Ovary (tissue), 9 donors: ENCODE measurements around the gene ABHD16B. TPM values are rescaled to one million over a fixed set of nuclear protein-coding genes. Genes with fewer than 3 reads are reported as not detected.
"Not testable (repeated sequence)": the region's sequence is repeated elsewhere in the genome, so short reads cannot be mapped to it uniquely, and the experiment has no call there.

ENCODE experiments used
- DNase-seq, 5 donors: peaks; one replicate each; pipeline ENCODE4 v3.0.0-alpha.2; 2019 to 2020
- H3K27ac ChIP-seq, 2 donors: fragments of 200-600 bp; one replicate each; pipeline versions ENCODE4 v1.5.1 to v1.8.0; 2019 to 2022
- H3K27me3 ChIP-seq: fragments of 200-600 bp; one replicate; pipeline ENCODE4 v1.8.0; 2022
- H3K36me3 ChIP-seq: fragments of 200-600 bp; sonication (generic); one replicate; pipeline ENCODE4 v1.5.1; 2019
- H3K4me1 ChIP-seq: one replicate; pipeline ENCODE4 v1.8.1; 2013; ENCODE audit warnings: mild to moderate bottlenecking, moderate library complexity; ENCODE audit not compliant: insufficient read depth
- H3K4me3 ChIP-seq: fragments of 200-600 bp; sonication (generic); one replicate; pipeline ENCODE4 v1.5.1; 2017
- H3K9me3 ChIP-seq, 2 donors: fragments of 200-600 bp in 1 of 2; sonication (generic) in 1 of 2; one replicate each; pipeline versions ENCODE4 v1.5.1 to v1.8.1; 2013 to 2019; ENCODE audit warnings: mild to moderate bottlenecking in 1 of 2, moderate library complexity in 1 of 2
- CTCF ChIP-seq, 3 donors: fragments of 450-650 bp in 2 of 3; fragments of 200-600 bp in 1 of 3; IDR thresholded peaks; one replicate each; pipeline versions ENCODE4 v1.5.1 to v1.8.0; 2016 to 2022; ENCODE audit warnings: antibody characterized with exemption in 3 of 3, mild to moderate bottlenecking in 1 of 3
- EP300 ChIP-seq: sonication (generic); formaldehyde crosslinking; IDR thresholded peaks from one replicate; pipeline ENCODE4 v1.6.1; 2017; ENCODE audit warnings: antibody characterized with exemption
- POLR2A ChIP-seq: fragments of 450-650 bp; IDR thresholded peaks from one replicate; pipeline ENCODE4 v1.6.1; 2017; ENCODE audit warnings: antibody characterized with exemption, mild to moderate bottlenecking, moderate library complexity
- WGBS, 3 donors: extraction: QIAGEN DNeasy Blood & Tissue Kit in 1 of 3; methylation state at CpG; one replicate each; pipeline versions ENCODE4 v1.1.5 to v1.1.7; 2013 to 2017; 5-methylcytosine and 5-hydroxymethylcytosine counted together
- intact Hi-C, 4 donors: fragments of 100-400 bp; cut with DNase I; formaldehyde crosslinking; loops; one replicate each; pipeline versions ENCODE4 v1.11.0 to v1.15.1; 2022 to 2023
- polyA plus RNA-seq, 2 donors: library from polyadenylated mRNA; stranded (reverse); fragments of 200-250 nt in 1 of 2; fragments of 350-450 nt in 1 of 2; fragmentation: Illumina TruSeq in 1 of 2; extraction: RNeasy Lipid Tissue Mini Kit (QIAGEN cat#74804) in 1 of 2; gene quantifications; one replicate each; pipeline ENCODE4 v1.2.3, GENCODE V29; 2013 to 2014
- total RNA-seq, 7 donors: library from RNA; depleted of rRNA in 2 of 7; stranded (reverse); fragments of >200 nt in 2 of 7; fragmentation: NEBNext Ultra II Directional in 3 of 7; extraction: Animal tissue kit (Norgen Biotek cat#: 25700) in 3 of 7; gene quantifications; one replicate each; pipeline versions ENCODE4 v1.1.0 to v1.2.4, GENCODE V29; 2016 to 2023
- donor health status: DM: no; HTN: no; CAD: no; lungs with moderate emphysema.
- donor health status: DM: no; HTN: no; CAD: no.
- donor health status: Bipolar disorder and iron deficiency.
- donor health status: DM: yes; HTN: yes; CAD: no.
- donor health status: DM: no; HTN: no; CAD: no.
- donor health status: DM: yes; HTN: yes; CAD: no.

The ABHD16B gene
- total and polyA plus RNA-seq, 9 donors: 0.57 TPM; not detected in 8

GRCh38 chr20:63878899-63879663 lies 17.8 kb downstream of the ABHD16B start:
- no peaks in the 10 kb centered on the region for H3K4me1 ChIP-seq
- DNase-seq: no peak
- H3K27me3 ChIP-seq: no peaks in the 10 kb centered on the region
- H3K9me3 ChIP-seq: no peaks in the 10 kb centered on the region
- no peak for TF ChIP-seq CTCF (IDR thresholded peaks at IDR 0.05)
- no peak for TF ChIP-seq EP300
- H3K36me3 ChIP-seq: no peaks in the 10 kb centered on the region
- intact Hi-C loops: loop anchor here in 1 of 4 donors (10.0 kb wide), 1 partner anchor 344 kb away; the partner anchor contains the start of gene PTK6
- 83 to 90% (median 87%) methylated on average over 14 of the region's 14 CpGs for WGBS, 3 donors
- no peak overlapping the region for H3K4me3 ChIP-seq
- no peak overlapping the region for H3K27ac ChIP-seq

- not testable (repeated sequence) for H3K4me1 ChIP-seq, H3K9me3 ChIP-seq, DNase-seq, H3K4me3 ChIP-seq, H3K27ac ChIP-seq, H3K27me3 ChIP-seq, H3K36me3 ChIP-seq
- intact Hi-C loops: loop anchor here in 1 of 4 donors (10.0 kb wide), 1 partner anchor 326 kb away; the partner anchor contains the start of gene FNDC11
- 77 to 88% (median 86%) methylated on average over 13 of the region's 13 CpGs for WGBS, 3 donors
Observed at GRCh38 chr20:63880901-63881300, 19.6 kb downstream of the ABHD16B start.

- H3K9me3 ChIP-seq: no peaks in the 10 kb centered on the region
- peaks cover 3% of the 10 kb centered on the region for H3K36me3 ChIP-seq
- H3K27me3 ChIP-seq: no peaks in the 10 kb centered on the region
- no peak overlapping the region for H3K27ac ChIP-seq
- H3K4me1 ChIP-seq: no peaks in the 10 kb centered on the region
- WGBS, 3 donors: 82 to 84% (median 83%) methylated on average over 19 of the region's 19 CpGs
- no peak for DNase-seq
- H3K4me3 ChIP-seq: no peak overlapping the region
- intact Hi-C loops: loop anchor here in 1 of 4 donors (10.0 kb wide), 1 partner anchor 327 kb away; the partner anchor contains the start of gene FNDC11
- TF ChIP-seq POLR2A: no peak
- no peak for TF ChIP-seq EP300
- no peak for TF ChIP-seq CTCF (IDR thresholded peaks at IDR 0.05)
Observed at GRCh38 chr20:63881451-63882226, 20.3 kb downstream of the ABHD16B start.

GRCh38 chr20:63882257-63883200 lies 21.2 kb downstream of the ABHD16B start:
- H3K4me1 ChIP-seq: no peaks in the 10 kb centered on the region
- peaks cover 3% of the 10 kb centered on the region for H3K36me3 ChIP-seq
- no peaks in the 10 kb centered on the region for H3K9me3 ChIP-seq
- H3K27me3 ChIP-seq: no peaks in the 10 kb centered on the region
- no peak overlapping the region for H3K4me3 ChIP-seq
- 84 to 89% (median 85%) methylated on average over 25 to 28 of the region's 28 CpGs for WGBS, 3 donors
- intact Hi-C loops: loop anchor here in 1 of 4 donors (10.0 kb wide), 1 partner anchor 328 kb away; the partner anchor contains the start of gene FNDC11
- no peak overlapping the region for H3K27ac ChIP-seq
- no peak for DNase-seq
- no peak for TF ChIP-seq POLR2A
- TF ChIP-seq EP300: no peak
- TF ChIP-seq CTCF (IDR thresholded peaks at IDR 0.05): no peak
